Measurements from ENCODE around the gene SF3B3.

DNA sequence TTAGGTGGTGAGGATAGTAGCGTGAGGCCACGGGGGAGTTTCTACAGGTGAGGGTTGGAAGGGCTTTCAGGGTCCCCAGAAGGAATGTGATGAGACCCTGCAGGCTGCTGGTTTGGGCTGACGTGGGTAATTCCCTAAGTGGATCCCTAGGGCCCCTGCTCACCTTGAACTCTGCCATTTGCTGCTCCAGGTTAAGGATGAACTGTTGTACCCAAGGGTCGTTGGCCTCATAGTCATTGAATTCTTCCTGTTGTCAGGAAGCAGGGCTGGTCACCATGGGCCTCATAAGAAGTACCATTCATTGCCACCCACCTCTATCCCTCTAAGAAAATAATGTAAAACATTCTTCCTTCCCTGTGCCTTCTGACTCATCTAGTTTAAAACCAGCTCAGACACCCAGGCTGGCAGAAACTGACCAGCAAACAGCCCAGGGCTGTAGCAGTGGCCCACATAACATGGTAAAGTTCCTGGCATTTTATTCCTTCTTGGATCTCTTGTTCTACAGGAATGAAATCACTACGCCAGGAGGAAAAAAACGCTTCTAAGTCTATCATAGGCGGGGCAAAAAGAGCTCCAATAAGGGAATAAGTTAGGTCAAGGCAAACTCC is 41.6 kb upstream of the SF3B3 start:
- TF ChIP-seq, protein P1, sequence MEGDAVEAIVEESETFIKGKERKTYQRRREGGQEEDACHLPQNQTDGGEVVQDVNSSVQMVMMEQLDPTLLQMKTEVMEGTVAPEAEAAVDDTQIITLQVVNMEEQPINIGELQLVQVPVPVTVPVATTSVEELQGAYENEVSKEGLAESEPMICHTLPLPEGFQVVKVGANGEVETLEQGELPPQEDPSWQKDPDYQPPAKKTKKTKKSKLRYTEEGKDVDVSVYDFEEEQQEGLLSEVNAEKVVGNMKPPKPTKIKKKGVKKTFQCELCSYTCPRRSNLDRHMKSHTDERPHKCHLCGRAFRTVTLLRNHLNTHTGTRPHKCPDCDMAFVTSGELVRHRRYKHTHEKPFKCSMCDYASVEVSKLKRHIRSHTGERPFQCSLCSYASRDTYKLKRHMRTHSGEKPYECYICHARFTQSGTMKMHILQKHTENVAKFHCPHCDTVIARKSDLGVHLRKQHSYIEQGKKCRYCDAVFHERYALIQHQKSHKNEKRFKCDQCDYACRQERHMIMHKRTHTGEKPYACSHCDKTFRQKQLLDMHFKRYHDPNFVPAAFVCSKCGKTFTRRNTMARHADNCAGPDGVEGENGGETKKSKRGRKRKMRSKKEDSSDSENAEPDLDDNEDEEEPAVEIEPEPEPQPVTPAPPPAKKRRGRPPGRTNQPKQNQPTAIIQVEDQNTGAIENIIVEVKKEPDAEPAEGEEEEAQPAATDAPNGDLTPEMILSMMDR (IDR thresholded peaks at IDR 0.05; ENCODE audit: low read length) = no peak
- TF ChIP-seq EZH2 (optimal IDR thresholded peaks at IDR 0.05; ENCODE audit: low read depth, low read length) (no peak), EZH2phosphoT487 (IDR thresholded peaks at IDR 0.05; ENCODE audit: low read length) (no peak)
